Measurements from ENCODE around the gene SSRP1. TPM values are rescaled to one million over a fixed set of nuclear protein-coding genes. Genes with fewer than 3 reads are reported as not detected.
A peak's percentile ranks its signal among the peaks of the same experiment; 100 is the strongest.

The SSRP1 gene
- total and polyA plus RNA-seq, 11 donors, result 21.8 to 86.5 (median 41.6) TPM

DNA sequence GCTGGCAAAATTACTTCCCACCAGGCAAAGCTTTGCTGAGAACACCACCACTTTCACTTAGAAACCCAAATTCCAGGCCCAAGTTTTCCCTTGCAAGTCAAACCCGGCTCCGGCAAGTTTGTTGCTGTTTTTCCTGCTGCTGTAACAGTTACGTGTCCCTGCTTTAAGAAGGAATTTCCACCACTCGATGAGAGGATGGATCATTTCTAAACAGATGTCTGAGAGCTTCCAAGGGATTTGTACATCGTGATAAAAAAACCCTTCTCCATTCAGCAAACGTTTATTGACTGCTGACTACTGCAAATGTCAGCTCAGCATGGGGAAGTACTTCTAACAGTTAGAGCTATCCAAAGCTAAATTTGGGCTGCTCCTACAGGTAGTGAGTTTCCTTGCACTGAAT is 22.2 kb upstream of the SSRP1 start:
- Histone ChIP-seq H3K27ac (peak overlapping the region in 9 of 12 donors; percentile 3 to 60 (median 25)), H3K4me3 (no peak overlapping the region), H3K4me1 (peaks cover 0 to 31% (median 16%) of the 10 kb centered on the region in 12 donors), H3K36me3 (no peaks in the 10 kb centered on the region), H3K27me3 (no peaks in the 10 kb centered on the region), H3K9me3 (no peaks in the 10 kb centered on the region)
- no peak for ATAC-seq
- TF ChIP-seq, protein P1, sequence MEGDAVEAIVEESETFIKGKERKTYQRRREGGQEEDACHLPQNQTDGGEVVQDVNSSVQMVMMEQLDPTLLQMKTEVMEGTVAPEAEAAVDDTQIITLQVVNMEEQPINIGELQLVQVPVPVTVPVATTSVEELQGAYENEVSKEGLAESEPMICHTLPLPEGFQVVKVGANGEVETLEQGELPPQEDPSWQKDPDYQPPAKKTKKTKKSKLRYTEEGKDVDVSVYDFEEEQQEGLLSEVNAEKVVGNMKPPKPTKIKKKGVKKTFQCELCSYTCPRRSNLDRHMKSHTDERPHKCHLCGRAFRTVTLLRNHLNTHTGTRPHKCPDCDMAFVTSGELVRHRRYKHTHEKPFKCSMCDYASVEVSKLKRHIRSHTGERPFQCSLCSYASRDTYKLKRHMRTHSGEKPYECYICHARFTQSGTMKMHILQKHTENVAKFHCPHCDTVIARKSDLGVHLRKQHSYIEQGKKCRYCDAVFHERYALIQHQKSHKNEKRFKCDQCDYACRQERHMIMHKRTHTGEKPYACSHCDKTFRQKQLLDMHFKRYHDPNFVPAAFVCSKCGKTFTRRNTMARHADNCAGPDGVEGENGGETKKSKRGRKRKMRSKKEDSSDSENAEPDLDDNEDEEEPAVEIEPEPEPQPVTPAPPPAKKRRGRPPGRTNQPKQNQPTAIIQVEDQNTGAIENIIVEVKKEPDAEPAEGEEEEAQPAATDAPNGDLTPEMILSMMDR (IDR thresholded peaks at IDR 0.05), result no peak
- no peak for TF ChIP-seq POLR2A (IDR thresholded peaks at IDR 0.05)
- DNase-seq, result no peak
- intact Hi-C loops (cut with DNase I), result loop anchor here in 1 of 10 donors (10.0 kb wide), 1 partner anchor 513 kb away; no protein-coding TSS in a partner anchor
- WGBS, 4 donors, result 10 to 36% (median 31%) methylated on average over 6 of the region's 6 CpGs

DNA sequence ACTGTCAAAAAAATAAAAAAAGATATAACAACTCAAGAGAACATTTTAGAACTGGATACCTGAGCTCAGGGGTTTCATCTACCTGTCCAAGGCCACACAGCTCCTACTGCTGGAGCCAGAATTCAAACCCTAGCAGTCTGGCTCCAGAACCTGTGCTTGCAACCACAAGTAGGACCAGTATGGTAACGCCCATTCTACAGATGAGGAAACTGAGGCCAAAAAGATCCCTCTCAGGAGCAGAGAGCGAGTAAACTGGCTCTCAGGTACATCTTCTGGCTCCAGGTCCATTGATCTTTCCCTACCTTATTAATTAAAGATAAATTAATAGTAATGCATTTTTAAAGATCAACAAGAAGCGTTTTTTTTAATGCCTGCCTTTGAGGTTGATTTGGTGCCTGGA is 21.6 kb upstream of the SSRP1 start:
- TF ChIP-seq, protein P1 (IDR thresholded peaks at IDR 0.05), result no peak
- no peak for TF ChIP-seq POLR2A (IDR thresholded peaks at IDR 0.05)
- intact Hi-C loops (cut with DNase I), result loop anchor here in 1 of 10 donors (10.0 kb wide), 1 partner anchor 513 kb away; no protein-coding TSS in a partner anchor
- 86 to 89% (median 88%) methylated on average over 3 of the region's 3 CpGs for WGBS, 4 donors
- no peak for DNase-seq
- Histone ChIP-seq H3K36me3 (no peaks in the 10 kb centered on the region), H3K27ac (peak overlapping the region in 6 of 12 donors; percentile 8 to 60 (median 34)), H3K4me3 (no peak overlapping the region), H3K9me3 (no peaks in the 10 kb centered on the region), H3K27me3 (no peaks in the 10 kb centered on the region), H3K4me1 (peaks cover 0 to 31% (median 16%) of the 10 kb centered on the region in 12 donors)
- no peak for ATAC-seq

DNA sequence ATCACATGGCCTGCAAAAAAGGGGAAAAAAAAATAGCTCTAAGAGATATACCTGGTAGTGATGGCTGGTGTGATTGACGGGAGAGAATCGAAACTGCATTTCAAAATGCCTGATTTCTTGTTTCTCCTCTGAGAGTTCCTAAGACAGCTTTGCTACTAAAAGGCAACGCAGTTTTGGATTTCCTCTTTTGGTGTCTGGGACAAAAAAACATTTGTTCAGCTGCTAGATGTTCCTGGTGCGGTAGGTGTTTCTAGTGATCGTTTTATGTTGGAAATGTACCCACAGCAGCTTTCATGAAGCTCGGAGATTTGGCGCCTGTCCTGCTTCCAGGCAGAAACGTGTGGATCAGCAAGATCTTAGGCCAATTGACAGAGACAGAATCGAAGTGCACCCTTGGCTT is 20.6 kb upstream of the SSRP1 start:
- Histone ChIP-seq H3K27me3 (no peaks in the 10 kb centered on the region), H3K4me1 (peaks cover 0 to 31% (median 16%) of the 10 kb centered on the region in 12 donors), H3K4me3 (no peak overlapping the region), H3K36me3 (no peaks in the 10 kb centered on the region), H3K9me3 (peaks cover 0 to 5% (median 0%) of the 10 kb centered on the region in 12 donors), H3K27ac (no peak overlapping the region)
- TF ChIP-seq, protein P1 (IDR thresholded peaks at IDR 0.05), result no peak
- TF ChIP-seq POLR2A (IDR thresholded peaks at IDR 0.05), result no peak
- WGBS, 4 donors, result 73 to 83% (median 77%) methylated on average over 9 of the region's 9 CpGs
- intact Hi-C loops (cut with DNase I), result loop anchor here in 1 of 10 donors (10.0 kb wide), 1 partner anchor 511 kb away; no protein-coding TSS in a partner anchor
- ATAC-seq (no peak), DNase-seq (no peak)

DNA sequence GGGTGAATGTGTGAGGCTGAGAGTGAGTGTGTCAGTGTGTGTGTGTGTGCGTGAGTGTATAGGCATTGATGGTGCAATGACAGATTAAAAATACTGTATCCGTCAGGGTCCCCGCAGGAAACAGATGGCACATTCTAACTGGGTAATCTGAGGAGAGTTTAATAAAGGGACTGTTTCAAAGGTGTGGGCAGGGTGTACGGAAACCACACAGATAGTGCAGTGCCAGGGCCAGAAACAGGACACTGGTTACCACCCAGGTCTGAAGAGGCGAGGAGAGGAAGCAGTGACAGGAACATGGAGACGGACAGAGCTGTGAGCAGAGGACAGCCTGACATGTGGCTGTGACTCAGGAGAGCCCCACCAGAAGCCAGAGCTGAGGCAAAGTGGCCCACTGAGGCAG is 19.0 kb upstream of the SSRP1 start:
- WGBS, 4 donors, result 78 to 84% (median 82%) methylated on average over 6 of the region's 6 CpGs
- TF ChIP-seq POLR2A (IDR thresholded peaks at IDR 0.05), result no peak
- TF ChIP-seq, protein P1 (IDR thresholded peaks at IDR 0.05), result no peak
- Histone ChIP-seq H3K36me3 (no peaks in the 10 kb centered on the region), H3K9me3 (peaks cover 0 to 7% (median 0%) of the 10 kb centered on the region in 12 donors), H3K4me3 (no peak overlapping the region), H3K27me3 (no peaks in the 10 kb centered on the region), H3K4me1 (peaks cover 0 to 31% (median 18%) of the 10 kb centered on the region in 12 donors), H3K27ac (no peak overlapping the region)
- intact Hi-C loops (cut with DNase I), result loop anchor here in 3 of 10 donors (5.0 to 10.0 kb wide), 3 partner anchors 53 to 510 kb away; no protein-coding TSS in a partner anchor
- ATAC-seq, result peak in 2 of 4 donors; percentile 33 to 38
- no peak for DNase-seq

All from heart left ventricle (tissue), 16 donors.